GM23338 (cell line): ENCODE measurements around the gene ZFYVE27. TPM values are rescaled to one million over a fixed set of nuclear protein-coding genes. Genes with fewer than 3 reads are reported as not detected.

Experiments
- ATAC-seq: fragments of 200-7000 bp; cut with Tn5 transposase; 3 replicates; pipeline ENCODE4 v1.9.1; 2020
- DNase-seq: peaks from one replicate; pipeline ENCODE4 v3.0.0-alpha.2; 2015; ENCODE audit warnings: low spot score
- H2AFZ ChIP-seq: fragments of 200-600 bp; sonication (generic); 2 replicates; pipeline ENCODE4 v1.8.0; 2016; ENCODE audit warnings: antibody characterized with exemption, mild to moderate bottlenecking, moderate library complexity
- H3F3A ChIP-seq: fragments of 200-600 bp; sonication (generic); replicated peaks from 2 replicates; pipeline ENCODE4 v1.8.0; 2017; ENCODE audit warnings: antibody characterized with exemption, mixed run types, low read depth
- H3K27ac ChIP-seq: fragments of 200-600 bp; sonication (generic); 2 replicates; pipeline ENCODE4 v1.6.1; 2016; ENCODE audit warnings: low read depth
- H3K27me3 ChIP-seq: fragments of 200-600 bp; sonication (generic); 2 replicates; pipeline ENCODE4 v1.8.0; 2016; ENCODE audit warnings: mild to moderate bottlenecking, mixed run types, moderate library complexity; ENCODE audit not compliant: insufficient read depth
- H3K36me3 ChIP-seq: fragments of 200-600 bp; sonication (generic); 2 replicates; pipeline ENCODE4 v1.8.0; 2016; ENCODE audit warnings: mild to moderate bottlenecking; ENCODE audit not compliant: insufficient read depth
- H3K4me1 ChIP-seq: fragments of 200-600 bp; sonication (generic); 2 replicates; pipeline ENCODE4 v1.8.0; 2016; ENCODE audit warnings: mild to moderate bottlenecking, moderate library complexity; ENCODE audit not compliant: insufficient read depth
- H3K4me2 ChIP-seq: fragments of 200-600 bp; sonication (generic); 2 replicates; pipeline ENCODE4 v1.7.1; 2017; ENCODE audit warnings: mixed run types
- H3K4me3 ChIP-seq: fragments of 200-600 bp; sonication (generic); 2 replicates; pipeline ENCODE4 v1.6.1; 2016; ENCODE audit warnings: mixed run types
- H3K79me2 ChIP-seq: fragments of 200-600 bp; sonication (generic); replicated peaks from 2 replicates; pipeline ENCODE4 v1.8.0; 2017; ENCODE audit warnings: mild to moderate bottlenecking; ENCODE audit not compliant: insufficient read depth
- H3K9me2 ChIP-seq: fragments of 200-600 bp; sonication (generic); 2 replicates; pipeline ENCODE4 v1.8.0; 2017; ENCODE audit not compliant: insufficient read depth
- H4K20me1 ChIP-seq: fragments of 200-600 bp; sonication (generic); replicated peaks from 2 replicates; pipeline ENCODE4 v1.8.0; 2017; ENCODE audit warnings: mild to moderate bottlenecking; ENCODE audit not compliant: insufficient read depth
- H3K27ac Mint-ChIP-seq: 2 replicates; pipeline ENCODE4 v1.8.0; 2020; ENCODE audit warnings: inconsistent platforms, mild to moderate bottlenecking, moderate library complexity, mixed read lengths
- H3K27me3 Mint-ChIP-seq: 3 replicates; pipeline ENCODE4 v1.8.0; 2022; ENCODE audit warnings: low read depth, mild to moderate bottlenecking, moderate library complexity, mixed read lengths, inconsistent platforms; ENCODE audit not compliant: insufficient read depth, poor library complexity
- H3K36me3 Mint-ChIP-seq: 3 replicates; pipeline ENCODE4 v1.8.0; 2021; ENCODE audit warnings: low read depth, mild to moderate bottlenecking, inconsistent platforms, moderate library complexity, mixed read lengths
- H3K4me1 Mint-ChIP-seq: 3 replicates; pipeline ENCODE4 v1.8.0; 2020; ENCODE audit warnings: mild to moderate bottlenecking, inconsistent platforms, mixed read lengths
- H3K4me3 Mint-ChIP-seq: 3 replicates; pipeline ENCODE4 v1.8.0; 2021; ENCODE audit warnings: moderate library complexity, mild to moderate bottlenecking, inconsistent platforms, mixed read lengths
- H3K9me3 Mint-ChIP-seq: 3 replicates; pipeline ENCODE4 v1.8.0; 2020; ENCODE audit warnings: moderate library complexity, mild to moderate bottlenecking, inconsistent platforms, mixed read lengths
- CREB1 ChIP-seq: fragments of 250-450 bp; sonication (Bioruptor Pico); IDR thresholded peaks from 2 replicates; pipeline ENCODE4 v1.5.0; 2020; ENCODE audit warnings: low read depth, mild to moderate bottlenecking, moderate library complexity
- EZH2 ChIP-seq: fragments of 200-600 bp; sonication (generic); IDR thresholded peaks from one replicate; pipeline ENCODE4 v1.8.0; 2017; ENCODE audit warnings: antibody characterized with exemption, mild to moderate bottlenecking, low read depth; ENCODE audit not compliant: unreplicated experiment
- EZH2phosphoT487 ChIP-seq: fragments of 200-600 bp; sonication (generic); IDR thresholded peaks from one replicate; pipeline ENCODE4 v1.8.1; 2018; ENCODE audit warnings: antibody characterized with exemption; ENCODE audit not compliant: unreplicated experiment
- JUNB ChIP-seq: IDR thresholded peaks from one replicate; pipeline ENCODE4 v1.6.1; 2016; ENCODE audit warnings: antibody characterized with exemption; ENCODE audit not compliant: unreplicated experiment
- NANOG ChIP-seq: IDR thresholded peaks from 2 replicates; pipeline ENCODE4 v1.6.1; 2016; ENCODE audit warnings: antibody characterized with exemption, borderline replicate concordance
- POLR2AphosphoS5 ChIP-seq: IDR thresholded peaks from 2 replicates; pipeline ENCODE4 v1.6.1; 2016; ENCODE audit warnings: antibody characterized with exemption, low read depth
- REST ChIP-seq: IDR thresholded peaks from one replicate; pipeline ENCODE4 v1.6.1; 2018; ENCODE audit warnings: antibody characterized with exemption; ENCODE audit not compliant: unreplicated experiment
- STAT1 ChIP-seq: IDR thresholded peaks from one replicate; pipeline ENCODE4 v1.6.1; 2016; ENCODE audit warnings: antibody characterized with exemption; ENCODE audit not compliant: unreplicated experiment
- ZNF114 ChIP-seq: fragments of 250-450 bp; sonication (Bioruptor Pico); IDR thresholded peaks from 2 replicates; pipeline ENCODE4 v1.5.0; 2020; ENCODE audit warnings: mild to moderate bottlenecking, moderate library complexity
- ZNF462 ChIP-seq: fragments of 250-450 bp; sonication (Bioruptor Pico); IDR thresholded peaks from 2 replicates; pipeline ENCODE4 v1.5.0; 2020; ENCODE audit warnings: mild to moderate bottlenecking, moderate library complexity
- polyA plus RNA-seq: library from polyadenylated mRNA; unstranded; fragments of >200 nt; fragmentation: Nextera tagmentation; extraction: Ambion mirVana; gene quantifications from 2 replicates; pipeline ENCODE4 v1.2.1, GENCODE V29; 2016
- total RNA-seq: library from RNA; depleted of rRNA; stranded (reverse); fragments of >200 nt; shearing (Covaris generic); gene quantifications from 2 replicates; pipeline ENCODE4 v1.2.3, GENCODE V29; 2014
- TF ChIP-seq, protein P1 (sequence below), 2 experiments: fragments of 200-600 bp in 1 of 2; sonication (generic) in 1 of 2; conservative IDR thresholded peaks; 2 replicates each; pipeline versions ENCODE4 v1.5.1 to v1.6.1; 2016 to 2017; ENCODE audit warnings: antibody characterized with exemption in 2 of 2, low read depth in 2 of 2, mild to moderate bottlenecking in 2 of 2, moderate library complexity in 1 of 2

The ZFYVE27 gene
- total and polyA plus RNA-seq, 2 experiments from 2014 or later = 15.0 to 25.8 TPM

DNA sequence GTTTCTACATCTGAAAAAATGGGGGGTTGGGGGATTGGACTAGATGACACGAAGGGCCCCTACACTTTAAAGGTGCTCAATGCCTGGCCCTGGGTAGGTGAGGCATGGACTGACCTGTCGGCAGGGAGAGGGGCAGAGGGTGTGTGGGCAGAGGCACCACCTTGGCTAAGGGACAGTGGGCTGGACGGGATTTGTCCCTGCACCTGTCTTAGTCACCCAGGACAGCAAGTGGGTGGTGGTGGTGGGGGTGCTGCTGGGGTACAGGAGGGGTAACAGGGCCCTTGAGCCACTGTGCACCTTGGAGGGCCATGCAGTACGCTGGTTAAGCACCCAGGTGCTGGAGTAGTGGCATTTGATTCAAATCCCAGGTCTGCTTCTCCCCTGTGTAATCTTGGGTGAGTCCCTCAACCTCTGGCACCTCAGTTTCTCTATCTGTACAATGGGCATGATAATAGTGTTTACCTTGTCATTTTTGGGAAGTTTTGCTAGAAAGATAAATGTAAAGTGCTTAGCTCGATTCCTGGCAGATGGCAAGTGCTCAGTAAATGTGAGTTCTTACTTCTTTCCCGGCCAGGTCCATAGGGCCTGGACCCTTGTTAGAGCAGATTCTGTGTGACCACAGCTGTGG lies 53.0 kb downstream of the ZFYVE27 start:
- Histone ChIP-seq H3K79me2 (no peaks in the 10 kb centered on the region), H3K27ac (no peak overlapping the region), H3K4me3 (no peak overlapping the region), H3K27me3 (no peaks in the 10 kb centered on the region), H3K4me2 (no peak overlapping the region), H4K20me1 (no peaks in the 10 kb centered on the region; the same call in 1 of the 2 replicates), H2AFZ (no peak overlapping the region), H3K36me3 (no peaks in the 10 kb centered on the region), H3K9me2 (no peaks in the 10 kb centered on the region), H3F3A (no peaks in the 10 kb centered on the region), H3K4me1 (no peaks in the 10 kb centered on the region; the same call in 1 of the 2 replicates)
- no peak for DNase-seq
- H3K4me3 Mint-ChIP-seq = no peak overlapping the region
- peaks cover 8% of the 10 kb centered on the region; the same call in 2 of the 3 replicates for H3K4me1 Mint-ChIP-seq
- H3K27me3 Mint-ChIP-seq = peaks cover 11% of the 10 kb centered on the region
- H3K27ac Mint-ChIP-seq = no peak overlapping the region
- ATAC-seq = no peak
- H3K9me3 Mint-ChIP-seq = no peaks in the 10 kb centered on the region; the same call in 2 of the 3 replicates
- TF ChIP-seq NANOG (no peak), EZH2 (no peak), REST (no peak), ZNF114 (CRISPR knock-in tag) (no peak), EZH2phosphoT487 (no peak), STAT1 (no peak), POLR2AphosphoS5 (no peak), ZNF462 (CRISPR knock-in tag) (no peak), CREB1 (CRISPR knock-in tag) (no peak), JUNB (no peak)
- TF ChIP-seq, protein P1, sequence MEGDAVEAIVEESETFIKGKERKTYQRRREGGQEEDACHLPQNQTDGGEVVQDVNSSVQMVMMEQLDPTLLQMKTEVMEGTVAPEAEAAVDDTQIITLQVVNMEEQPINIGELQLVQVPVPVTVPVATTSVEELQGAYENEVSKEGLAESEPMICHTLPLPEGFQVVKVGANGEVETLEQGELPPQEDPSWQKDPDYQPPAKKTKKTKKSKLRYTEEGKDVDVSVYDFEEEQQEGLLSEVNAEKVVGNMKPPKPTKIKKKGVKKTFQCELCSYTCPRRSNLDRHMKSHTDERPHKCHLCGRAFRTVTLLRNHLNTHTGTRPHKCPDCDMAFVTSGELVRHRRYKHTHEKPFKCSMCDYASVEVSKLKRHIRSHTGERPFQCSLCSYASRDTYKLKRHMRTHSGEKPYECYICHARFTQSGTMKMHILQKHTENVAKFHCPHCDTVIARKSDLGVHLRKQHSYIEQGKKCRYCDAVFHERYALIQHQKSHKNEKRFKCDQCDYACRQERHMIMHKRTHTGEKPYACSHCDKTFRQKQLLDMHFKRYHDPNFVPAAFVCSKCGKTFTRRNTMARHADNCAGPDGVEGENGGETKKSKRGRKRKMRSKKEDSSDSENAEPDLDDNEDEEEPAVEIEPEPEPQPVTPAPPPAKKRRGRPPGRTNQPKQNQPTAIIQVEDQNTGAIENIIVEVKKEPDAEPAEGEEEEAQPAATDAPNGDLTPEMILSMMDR (conservative IDR thresholded peaks at IDR 0.05; ENCODE audit: low read depth in 2 of 2) = no peak
- no peaks in the 10 kb centered on the region for H3K36me3 Mint-ChIP-seq
